Activated CD4-positive, alpha-beta T cell treated with anti-CD3 and anti-CD28 coated beads, Interleukin-2, Interleukin-4, amounts not matched to agents 100 ng/mL and 50 ng/mL, durations not matched to agents 16 hours and 8 hours (primary cell): ENCODE measurements around the gene SLC44A3.
A peak's percentile ranks its signal among the peaks of the same experiment; 100 is the strongest.

Experiments used
- DNase-seq: peaks from one replicate; pipeline ENCODE4 v3.0.0-alpha.2; 2020; ENCODE audit warnings: low spot score

The SLC44A3 gene

GRCh38 chr1:94819945-94820746, at the start of gene SLC44A3:
TSS of gene SLC44A3 (plus strand) at chr1:94820357. CDS start at chr1:94820452, 95 bp downstream.
- no peak for DNase-seq

GRCh38 chr1:94772230-94772641, 47.9 kb upstream of the SLC44A3 start:
- DNase-seq, result no peak

- no peak for DNase-seq
These were observed 47.3 kb upstream of the SLC44A3 start for GRCh38 chr1:94772845-94773244.

- no peak for DNase-seq
These were observed 46.8 kb upstream of the SLC44A3 start for GRCh38 chr1:94773296-94773809.

GRCh38 chr1:94773931-94774422, 46.2 kb upstream of the SLC44A3 start:
- no peak for DNase-seq

GRCh38 chr1:94776474-94776873, 43.7 kb upstream of the SLC44A3 start:
- DNase-seq, result no peak

- DNase-seq, result no peak
These were observed 42.9 kb upstream of the SLC44A3 start for GRCh38 chr1:94777281-94777680.

GRCh38 chr1:94778808-94779207, 41.3 kb upstream of the SLC44A3 start:
- no peak for DNase-seq

- DNase-seq, result no peak
These were observed 36.6 kb upstream of the SLC44A3 start for GRCh38 chr1:94783342-94784189.

- DNase-seq, result no peak
These were observed 36.0 kb upstream of the SLC44A3 start for GRCh38 chr1:94784190-94784515.

- DNase-seq, result no peak
These were observed 32.5 kb upstream of the SLC44A3 start for GRCh38 chr1:94787691-94788090.

GRCh38 chr1:94790246-94790645, 29.9 kb upstream of the SLC44A3 start:
- DNase-seq, result no peak

- DNase-seq, result no peak
These were observed 29.5 kb upstream of the SLC44A3 start for GRCh38 chr1:94790670-94791069.

GRCh38 chr1:94792473-94793295, 27.5 kb upstream of the SLC44A3 start:
- no peak for DNase-seq

GRCh38 chr1:94793296-94793656, 26.9 kb upstream of the SLC44A3 start:
- no peak for DNase-seq

GRCh38 chr1:94795434-94795833, 24.7 kb upstream of the SLC44A3 start:
- no peak for DNase-seq

GRCh38 chr1:94796266-94796665, 23.9 kb upstream of the SLC44A3 start:
- no peak for DNase-seq

- DNase-seq, result no peak
These were observed 22.9 kb upstream of the SLC44A3 start for GRCh38 chr1:94797291-94797690.

- no peak for DNase-seq
These were observed 22.1 kb upstream of the SLC44A3 start for GRCh38 chr1:94798054-94798453.

- no peak for DNase-seq
These were observed 21.7 kb upstream of the SLC44A3 start for GRCh38 chr1:94798462-94798861.

- DNase-seq, result no peak
These were observed 21.0 kb upstream of the SLC44A3 start for GRCh38 chr1:94799206-94799605.

GRCh38 chr1:94801919-94802546, 18.1 kb upstream of the SLC44A3 start:
- peak; percentile 6 for DNase-seq
